ENCODE measurements around the gene AQP1. TPM values are rescaled to one million over a fixed set of nuclear protein-coding genes. Genes with fewer than 3 reads are reported as not detected.

AQP1 gene
- total RNA-seq, 5 donors from 2014 or later (not counting 1 experiment from before 2014, with no cell fraction given) = 0.13 to 1.9 (median 0.79) TPM

GRCh38 chr7:30922596-30922995 lies 10.9 kb downstream of the AQP1 start:
- Mint-ChIP-seq H3K4me1 (no peaks in the 10 kb centered on the region), H3K27me3 (no peaks in the 10 kb centered on the region), H3K4me3 (no peak overlapping the region), H3K27ac (no peak overlapping the region), H3K9me3 (peaks cover 0 to 4% (median 0%) of the 10 kb centered on the region in 3 donors), H3K36me3 (no peaks in the 10 kb centered on the region)
- H3K4me1 ChIP-seq (ENCODE audit: control insufficient read depth in 1 of 2, extremely low read depth in 1 of 2, insufficient read depth in 2 of 2, low read length in 2 of 2) = no peaks in the 10 kb centered on the region
- no peaks in the 10 kb centered on the region for H3K9me3 ChIP-seq
- no peaks in the 10 kb centered on the region for H3K36me3 ChIP-seq (ENCODE audit: control insufficient read depth in 2 of 2, extremely low read depth in 1 of 2, insufficient read depth in 1 of 2, low read length in 1 of 2)
- ATAC-seq (replicated peaks in 1 of 4) = no peak
- H3K4me3 ChIP-seq (ENCODE audit: control insufficient read depth in 1 of 2, extremely low read depth in 1 of 2, low read length in 1 of 2) = no peak overlapping the region
- peak in 1 of 35 experiments; percentile 10 for DNase-seq
- no peaks in the 10 kb centered on the region for H3K27me3 ChIP-seq (replicated peaks in 1 of 2; ENCODE audit: control insufficient read depth in 2 of 2, extremely low read depth in 1 of 2, insufficient read depth in 2 of 2, low read length in 1 of 2)
- ChIA-PET POLR2A (no interaction called here), CTCF (no interaction called here)
- no peak overlapping the region for H3K27ac ChIP-seq (ENCODE audit: low read length)
- 79% methylated on average over 2 of the region's 9 CpGs for WGBS (ENCODE audit: insufficient coverage)

- no peak for ATAC-seq (replicated peaks in 1 of 4)
- Mint-ChIP-seq H3K4me3 (no peak overlapping the region), H3K27me3 (no peaks in the 10 kb centered on the region), H3K27ac (no peak overlapping the region), H3K36me3 (no peaks in the 10 kb centered on the region), H3K9me3 (peaks cover 0 to 4% (median 0%) of the 10 kb centered on the region in 3 donors), H3K4me1 (no peaks in the 10 kb centered on the region)
- H3K9me3 ChIP-seq = no peaks in the 10 kb centered on the region
- no peak overlapping the region for H3K27ac ChIP-seq (ENCODE audit: low read length)
- H3K4me1 ChIP-seq (ENCODE audit: control insufficient read depth in 1 of 2, extremely low read depth in 1 of 2, insufficient read depth in 2 of 2, low read length in 2 of 2) = no peaks in the 10 kb centered on the region
- peak in 2 of 35 experiments; percentile 4 to 7 for DNase-seq
- CTCF ChIA-PET = no interaction called here
- H3K4me3 ChIP-seq (ENCODE audit: control insufficient read depth in 1 of 2, extremely low read depth in 1 of 2, low read length in 1 of 2) = no peak overlapping the region
- POLR2A ChIA-PET = no interaction called here
- no peaks in the 10 kb centered on the region for H3K27me3 ChIP-seq (replicated peaks in 1 of 2; ENCODE audit: control insufficient read depth in 2 of 2, extremely low read depth in 1 of 2, insufficient read depth in 2 of 2, low read length in 1 of 2)
- WGBS (ENCODE audit: insufficient coverage) = 94% methylated on average over 5 of the region's 19 CpGs
- H3K36me3 ChIP-seq (ENCODE audit: control insufficient read depth in 2 of 2, extremely low read depth in 1 of 2, insufficient read depth in 1 of 2, low read length in 1 of 2) = no peaks in the 10 kb centered on the region
Measured at GRCh38 chr7:30923009-30923773, 11.5 kb downstream of the AQP1 start.

- H3K9me3 Mint-ChIP-seq = peaks cover 0 to 4% (median 0%) of the 10 kb centered on the region in 3 donors
- Histone ChIP-seq H3K27me3 (replicated peaks in 1 of 2; ENCODE audit: control insufficient read depth in 2 of 2, extremely low read depth in 1 of 2, insufficient read depth in 2 of 2, low read length in 1 of 2) (no peaks in the 10 kb centered on the region), H3K9me3 (no peaks in the 10 kb centered on the region), H3K27ac (ENCODE audit: low read length) (no peak overlapping the region), H3K4me3 (ENCODE audit: control insufficient read depth in 1 of 2, extremely low read depth in 1 of 2, low read length in 1 of 2) (no peak overlapping the region), H3K36me3 (ENCODE audit: control insufficient read depth in 2 of 2, extremely low read depth in 1 of 2, insufficient read depth in 1 of 2, low read length in 1 of 2) (no peaks in the 10 kb centered on the region), H3K4me1 (ENCODE audit: control insufficient read depth in 1 of 2, extremely low read depth in 1 of 2, insufficient read depth in 2 of 2, low read length in 2 of 2) (no peaks in the 10 kb centered on the region)
- ATAC-seq (replicated peaks in 1 of 4) (no peak), DNase-seq (peak in 2 of 35 experiments; percentile 8 to 20)
- no peaks in the 10 kb centered on the region for H3K27me3 Mint-ChIP-seq
- 85% methylated on average over 8 of the region's 13 CpGs for WGBS (ENCODE audit: insufficient coverage)
- POLR2A ChIA-PET = no interaction called here
- no peaks in the 10 kb centered on the region for H3K4me1 Mint-ChIP-seq
- H3K36me3 Mint-ChIP-seq = no peaks in the 10 kb centered on the region
- CTCF ChIA-PET = no interaction called here
- no peak overlapping the region for H3K4me3 Mint-ChIP-seq
- no peak overlapping the region for H3K27ac Mint-ChIP-seq
Measured at GRCh38 chr7:30923774-30924413, 12.2 kb downstream of the AQP1 start.

- POLR2A ChIA-PET = no interaction called here
- H3K4me1 Mint-ChIP-seq = no peaks in the 10 kb centered on the region
- peak in 1 of 35 experiments; percentile 11 for DNase-seq
Measured at GRCh38 chr7:30924624-30925023, 13.0 kb downstream of the AQP1 start.

GRCh38 chr7:30925117-30925516 lies 13.5 kb downstream of the AQP1 start:
- Mint-ChIP-seq H3K9me3 (peaks cover 0 to 4% (median 0%) of the 10 kb centered on the region in 3 donors), H3K4me1 (no peaks in the 10 kb centered on the region), H3K36me3 (no peaks in the 10 kb centered on the region), H3K4me3 (no peak overlapping the region), H3K27ac (no peak overlapping the region), H3K27me3 (no peaks in the 10 kb centered on the region)
- H3K27ac ChIP-seq (ENCODE audit: low read length) = no peak overlapping the region
- H3K4me1 ChIP-seq (ENCODE audit: control insufficient read depth in 1 of 2, extremely low read depth in 1 of 2, insufficient read depth in 2 of 2, low read length in 2 of 2) = no peaks in the 10 kb centered on the region
- no peaks in the 10 kb centered on the region for H3K9me3 ChIP-seq
- CTCF ChIA-PET = no interaction called here
- ATAC-seq (replicated peaks in 1 of 4) (no peak), DNase-seq (peak in 2 of 35 experiments; percentile 6 to 14)
- no peaks in the 10 kb centered on the region for H3K27me3 ChIP-seq (replicated peaks in 1 of 2; ENCODE audit: control insufficient read depth in 2 of 2, extremely low read depth in 1 of 2, insufficient read depth in 2 of 2, low read length in 1 of 2)
- no peaks in the 10 kb centered on the region for H3K36me3 ChIP-seq (ENCODE audit: control insufficient read depth in 2 of 2, extremely low read depth in 1 of 2, insufficient read depth in 1 of 2, low read length in 1 of 2)
- POLR2A ChIA-PET = no interaction called here
- WGBS (ENCODE audit: insufficient coverage) = 61% methylated on average over 2 of the region's 2 CpGs
- no peak overlapping the region for H3K4me3 ChIP-seq (ENCODE audit: control insufficient read depth in 1 of 2, extremely low read depth in 1 of 2, low read length in 1 of 2)

More at GRCh38 chr7:30924624-30925023, 13.0 kb downstream of the AQP1 start:
- H3K36me3 ChIP-seq (ENCODE audit: control insufficient read depth in 2 of 2, extremely low read depth in 1 of 2, insufficient read depth in 1 of 2, low read length in 1 of 2) = no peaks in the 10 kb centered on the region
- CTCF ChIA-PET = no interaction called here
- Mint-ChIP-seq H3K9me3 (peaks cover 0 to 4% (median 0%) of the 10 kb centered on the region in 3 donors), H3K4me3 (no peak overlapping the region), H3K36me3 (no peaks in the 10 kb centered on the region), H3K27ac (no peak overlapping the region), H3K27me3 (no peaks in the 10 kb centered on the region)
- H3K9me3 ChIP-seq = no peaks in the 10 kb centered on the region
- no peak for ATAC-seq (replicated peaks in 1 of 4)
- H3K4me1 ChIP-seq (ENCODE audit: control insufficient read depth in 1 of 2, extremely low read depth in 1 of 2, insufficient read depth in 2 of 2, low read length in 2 of 2) = no peaks in the 10 kb centered on the region
- no peak overlapping the region for H3K27ac ChIP-seq (ENCODE audit: low read length)
- H3K27me3 ChIP-seq (replicated peaks in 1 of 2; ENCODE audit: control insufficient read depth in 2 of 2, extremely low read depth in 1 of 2, insufficient read depth in 2 of 2, low read length in 1 of 2) = no peaks in the 10 kb centered on the region
- H3K4me3 ChIP-seq (ENCODE audit: control insufficient read depth in 1 of 2, extremely low read depth in 1 of 2, low read length in 1 of 2) = no peak overlapping the region

- ChIA-PET CTCF (no interaction called here), POLR2A (no interaction called here)
- DNase-seq (peak in 3 of 35 experiments; percentile 3 to 4 (median 3)), ATAC-seq (replicated peaks in 1 of 4) (no peak)
- Histone ChIP-seq H3K4me1 (ENCODE audit: control insufficient read depth in 1 of 2, extremely low read depth in 1 of 2, insufficient read depth in 2 of 2, low read length in 2 of 2) (no peaks in the 10 kb centered on the region), H3K27ac (ENCODE audit: low read length) (no peak overlapping the region), H3K36me3 (ENCODE audit: control insufficient read depth in 2 of 2, extremely low read depth in 1 of 2, insufficient read depth in 1 of 2, low read length in 1 of 2) (no peaks in the 10 kb centered on the region), H3K9me3 (no peaks in the 10 kb centered on the region), H3K27me3 (replicated peaks in 1 of 2; ENCODE audit: control insufficient read depth in 2 of 2, extremely low read depth in 1 of 2, insufficient read depth in 2 of 2, low read length in 1 of 2) (no peaks in the 10 kb centered on the region), H3K4me3 (ENCODE audit: control insufficient read depth in 1 of 2, extremely low read depth in 1 of 2, low read length in 1 of 2) (no peak overlapping the region)
- Mint-ChIP-seq H3K4me3 (no peak overlapping the region), H3K27me3 (no peaks in the 10 kb centered on the region), H3K4me1 (no peaks in the 10 kb centered on the region), H3K36me3 (no peaks in the 10 kb centered on the region), H3K9me3 (peaks cover 0 to 4% (median 0%) of the 10 kb centered on the region in 3 donors), H3K27ac (no peak overlapping the region)
- 53% methylated on average over 4 of the region's 5 CpGs for WGBS (ENCODE audit: insufficient coverage)
Measured at GRCh38 chr7:30925913-30926312, 14.3 kb downstream of the AQP1 start.
